Measurements from ENCODE around the gene ADAM12. TPM values are rescaled to one million over a fixed set of nuclear protein-coding genes. Genes with fewer than 3 reads are reported as not detected.

ADAM12 gene
- total RNA-seq, 2 experiments from 2014 or later, result 1.2 to 1.5 TPM

GRCh38 chr10:126188679-126189200, 199.5 kb downstream of the ADAM12 start:
- no peaks in the 10 kb centered on the region for H3K36me3 Mint-ChIP-seq (ENCODE audit: low read depth)
- TF ChIP-seq CTCF (IDR thresholded peaks at IDR 0.05), result no peak
- H3K4me3 Mint-ChIP-seq, result no peak overlapping the region
- H3K27me3 Mint-ChIP-seq, result no peaks in the 10 kb centered on the region
- ChIA-PET POLR2A (no interaction called here), CTCF (no interaction called here)
- Histone ChIP-seq H3K9me3 (ENCODE audit: control insufficient read depth in 1 of 2, insufficient read depth in 1 of 2, low read length in 2 of 2) (peaks cover 0 to 3% of the 10 kb centered on the region in 2 experiments), H3K4me3 (ENCODE audit: low read length) (no peak overlapping the region), H3K27ac (ENCODE audit: low read depth in 1 of 2, low read length in 2 of 2) (no peak overlapping the region), H3K27me3 (ENCODE audit: control insufficient read depth in 1 of 2, insufficient read depth in 2 of 2, low read length in 2 of 2) (no peaks in the 10 kb centered on the region), H3K4me1 (ENCODE audit: insufficient read depth, low read length) (no peaks in the 10 kb centered on the region), H3K36me3 (ENCODE audit: insufficient read depth, low read length) (no peaks in the 10 kb centered on the region)
- H3K4me1 Mint-ChIP-seq (ENCODE audit: low read depth), result no peaks in the 10 kb centered on the region
- DNase-seq (no peak), ATAC-seq (ENCODE audit: poor library complexity) (no peak)
- intact Hi-C loops (cut with DNase I, micrococcal nuclease), result no loop called here
- H3K27ac Mint-ChIP-seq, result no peak overlapping the region
- H3K9me3 Mint-ChIP-seq, result no peaks in the 10 kb centered on the region

GRCh38 chr10:126187399-126187798, 200.9 kb downstream of the ADAM12 start:
- Histone ChIP-seq H3K4me3 (ENCODE audit: low read length) (no peak overlapping the region), H3K9me3 (ENCODE audit: control insufficient read depth in 1 of 2, insufficient read depth in 1 of 2, low read length in 2 of 2) (peaks cover 0 to 3% of the 10 kb centered on the region in 2 experiments), H3K27me3 (ENCODE audit: control insufficient read depth in 1 of 2, insufficient read depth in 2 of 2, low read length in 2 of 2) (no peaks in the 10 kb centered on the region), H3K4me1 (ENCODE audit: insufficient read depth, low read length) (no peaks in the 10 kb centered on the region), H3K36me3 (ENCODE audit: insufficient read depth, low read length) (no peaks in the 10 kb centered on the region), H3K27ac (ENCODE audit: low read depth in 1 of 2, low read length in 2 of 2) (no peak overlapping the region)
- TF ChIP-seq CTCF (IDR thresholded peaks at IDR 0.05), result no peak
- DNase-seq (no peak), ATAC-seq (ENCODE audit: poor library complexity) (no peak)
- Mint-ChIP-seq H3K4me1 (ENCODE audit: low read depth) (no peaks in the 10 kb centered on the region), H3K4me3 (no peak overlapping the region), H3K27ac (no peak overlapping the region), H3K27me3 (no peaks in the 10 kb centered on the region), H3K36me3 (ENCODE audit: low read depth) (no peaks in the 10 kb centered on the region), H3K9me3 (no peaks in the 10 kb centered on the region)
- POLR2A ChIA-PET, result no interaction called here
- CTCF ChIA-PET, result no interaction called here
- intact Hi-C loops (cut with DNase I, micrococcal nuclease), result no loop called here

GRCh38 chr10:126186766-126187165, 201.5 kb downstream of the ADAM12 start:
- no peak for TF ChIP-seq CTCF (IDR thresholded peaks at IDR 0.05)
- H3K27ac Mint-ChIP-seq, result no peak overlapping the region
- Histone ChIP-seq H3K36me3 (ENCODE audit: insufficient read depth, low read length) (no peaks in the 10 kb centered on the region), H3K27ac (ENCODE audit: low read depth in 1 of 2, low read length in 2 of 2) (no peak overlapping the region), H3K9me3 (ENCODE audit: control insufficient read depth in 1 of 2, insufficient read depth in 1 of 2, low read length in 2 of 2) (peaks cover 0 to 3% of the 10 kb centered on the region in 2 experiments), H3K27me3 (ENCODE audit: control insufficient read depth in 1 of 2, insufficient read depth in 2 of 2, low read length in 2 of 2) (no peaks in the 10 kb centered on the region), H3K4me1 (ENCODE audit: insufficient read depth, low read length) (no peaks in the 10 kb centered on the region), H3K4me3 (ENCODE audit: low read length) (no peak overlapping the region)
- H3K27me3 Mint-ChIP-seq, result no peaks in the 10 kb centered on the region
- no peaks in the 10 kb centered on the region for H3K9me3 Mint-ChIP-seq
- no peaks in the 10 kb centered on the region for H3K36me3 Mint-ChIP-seq (ENCODE audit: low read depth)
- intact Hi-C loops (cut with DNase I, micrococcal nuclease), result no loop called here
- CTCF ChIA-PET, result no interaction called here
- H3K4me1 Mint-ChIP-seq (ENCODE audit: low read depth), result no peaks in the 10 kb centered on the region
- DNase-seq (no peak), ATAC-seq (ENCODE audit: poor library complexity) (no peak)
- no peak overlapping the region for H3K4me3 Mint-ChIP-seq
- POLR2A ChIA-PET, result no interaction called here

Data from CD4-positive, alpha-beta T cell (primary cell).